GM19351 (cell line): ENCODE results near the gene EHMT1.
A peak's percentile ranks its signal among the peaks of the same experiment; 100 is the strongest.

ENCODE experiments used
- ATAC-seq: cut with Tn5 transposase; IDR thresholded peaks from one replicate; pipeline ENCODE4 v1.9.1; 2021; ENCODE audit warnings: mild to moderate bottlenecking, moderate library complexity; ENCODE audit not compliant: unreplicated experiment

Gene EHMT1

GRCh38 chr9:137671721-137672120 is 52.9 kb downstream of the EHMT1 start:
- no peak for ATAC-seq

DNA sequence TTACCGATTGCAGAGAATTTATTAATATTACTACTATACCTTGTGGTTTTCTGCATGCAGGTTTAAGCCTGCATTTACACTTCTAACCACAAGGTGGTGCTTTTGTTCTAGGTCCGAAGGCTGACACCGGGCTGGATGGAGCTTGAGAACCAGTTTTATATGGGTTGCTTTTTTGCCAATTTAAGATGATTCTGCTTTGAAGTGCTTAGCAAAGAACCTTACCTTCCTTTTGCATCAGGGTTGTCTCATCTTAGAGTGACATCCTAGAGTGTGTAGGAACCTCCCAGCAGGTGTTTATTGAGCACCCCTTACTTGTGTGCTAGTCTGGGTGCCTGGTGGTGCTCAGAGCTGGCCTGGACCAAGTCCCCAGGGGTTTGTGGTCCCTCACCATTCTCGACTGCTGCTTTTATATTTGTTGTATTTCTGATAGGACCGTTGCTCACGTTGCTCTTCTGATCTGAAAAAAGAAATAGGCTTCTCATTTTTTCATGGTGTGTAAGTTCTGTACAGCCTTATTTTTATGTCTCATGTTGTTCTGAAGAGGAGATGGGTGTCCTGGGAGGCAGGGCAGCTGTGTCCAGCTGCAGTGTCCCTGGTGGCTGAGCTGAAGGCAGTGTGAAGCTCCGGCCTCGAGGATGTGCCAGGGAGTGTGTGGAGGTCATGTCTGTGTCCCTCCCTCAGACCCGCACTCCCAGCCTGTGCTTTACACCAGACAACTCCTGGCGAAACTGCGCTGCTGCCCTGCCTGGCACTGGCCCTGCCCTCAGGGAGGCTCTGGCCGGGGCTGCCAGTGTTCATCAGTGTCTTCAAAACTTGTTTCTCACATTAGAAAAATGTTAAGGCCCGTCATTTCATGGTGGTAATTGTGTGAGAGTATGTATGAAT is 54.3 kb downstream of the EHMT1 start:
- peak; percentile 73 for ATAC-seq

GRCh38 chr9:137673886-137674285 is 55.1 kb downstream of the EHMT1 start:
- no peak for ATAC-seq

- no peak for ATAC-seq
Observed at GRCh38 chr9:137674307-137674975, 55.6 kb downstream of the EHMT1 start.

DNA sequence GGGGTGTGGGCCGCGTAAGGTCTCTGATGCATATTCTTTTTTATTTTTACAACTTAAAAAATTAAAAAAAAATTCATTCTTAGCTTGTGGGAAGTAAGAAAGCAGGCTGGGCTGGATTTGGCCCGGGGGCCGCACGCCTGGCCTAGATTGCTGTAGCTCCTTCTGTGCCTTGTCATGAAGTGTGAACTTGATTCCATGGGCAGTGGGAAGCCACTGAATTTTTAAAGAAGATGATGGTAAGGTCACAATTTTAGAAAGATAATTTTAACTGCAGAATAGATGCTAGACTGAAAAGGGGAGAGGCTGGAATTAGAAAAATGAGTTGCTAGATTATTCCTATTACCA is 56.1 kb downstream of the EHMT1 start:
- ATAC-seq: no peak

DNA sequence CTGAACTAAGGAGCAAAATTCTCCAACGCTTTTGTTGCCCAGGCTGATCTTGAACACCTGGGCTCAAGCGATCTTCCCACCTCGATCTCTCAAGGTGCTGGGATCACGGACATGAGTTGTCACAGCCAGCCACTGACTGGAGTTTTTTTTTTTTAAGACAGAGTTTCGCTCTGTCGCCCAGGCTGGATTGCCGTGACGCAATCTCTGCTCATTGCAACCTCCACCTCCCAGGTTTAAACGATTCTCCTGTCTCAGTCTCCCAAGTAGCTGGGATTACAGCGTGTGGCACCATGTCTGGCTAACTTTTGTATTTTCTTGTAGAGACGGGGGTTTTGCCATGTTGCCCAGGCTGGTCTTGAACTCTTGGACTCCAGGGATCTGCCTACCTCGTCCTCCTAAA is 58.2 kb downstream of the EHMT1 start:
- ATAC-seq: no peak

- no peak for ATAC-seq
Observed at GRCh38 chr9:137678202-137678601, 59.4 kb downstream of the EHMT1 start.

GRCh38 chr9:137679249-137679648 is 60.4 kb downstream of the EHMT1 start:
- ATAC-seq: no peak

GRCh38 chr9:137679695-137680305 is 61.0 kb downstream of the EHMT1 start:
- ATAC-seq: no peak

DNA sequence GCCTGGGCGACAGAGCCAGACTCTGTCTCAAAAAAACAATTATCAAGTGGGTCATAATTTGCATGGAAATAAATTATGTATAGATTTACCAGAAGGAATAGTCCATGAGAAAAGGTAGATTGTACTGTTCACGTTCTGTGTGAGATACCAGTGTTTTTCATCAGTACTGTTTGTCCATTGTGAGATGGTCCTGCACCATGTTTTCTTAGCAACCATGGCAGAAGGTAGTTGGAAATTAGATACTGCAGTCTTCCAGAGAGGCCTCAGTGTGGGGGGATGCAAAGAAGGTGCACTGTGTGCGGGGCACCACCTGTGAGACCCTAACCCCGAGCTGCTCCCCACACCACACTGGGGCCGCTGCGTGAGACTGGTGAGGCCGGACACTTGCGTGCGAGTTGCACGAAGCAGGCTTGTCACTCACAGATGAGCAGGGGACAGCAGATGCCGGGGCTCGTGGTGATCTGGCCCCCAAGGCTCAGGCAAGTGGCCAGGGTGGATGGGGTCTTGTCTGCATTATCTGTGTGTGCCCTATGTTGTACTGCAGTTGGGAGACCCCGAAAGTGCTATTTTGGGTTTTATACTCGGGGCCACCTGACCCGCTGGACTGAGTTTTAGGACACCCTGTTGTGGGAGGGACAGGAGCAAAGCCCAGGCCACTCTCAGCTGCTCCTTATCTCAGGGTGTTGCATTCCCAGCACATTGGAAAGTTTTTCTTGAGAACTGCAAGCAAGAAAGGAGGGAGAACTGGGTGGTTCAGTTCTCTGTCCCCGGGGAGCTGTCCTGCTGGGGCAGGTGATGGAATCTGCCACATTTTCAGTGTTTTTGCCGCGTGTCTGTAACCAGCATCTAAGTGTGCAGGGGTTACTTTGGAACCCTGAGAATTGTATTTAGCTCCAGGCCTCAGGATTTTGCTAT is 61.9 kb downstream of the EHMT1 start:
- no peak for ATAC-seq

DNA sequence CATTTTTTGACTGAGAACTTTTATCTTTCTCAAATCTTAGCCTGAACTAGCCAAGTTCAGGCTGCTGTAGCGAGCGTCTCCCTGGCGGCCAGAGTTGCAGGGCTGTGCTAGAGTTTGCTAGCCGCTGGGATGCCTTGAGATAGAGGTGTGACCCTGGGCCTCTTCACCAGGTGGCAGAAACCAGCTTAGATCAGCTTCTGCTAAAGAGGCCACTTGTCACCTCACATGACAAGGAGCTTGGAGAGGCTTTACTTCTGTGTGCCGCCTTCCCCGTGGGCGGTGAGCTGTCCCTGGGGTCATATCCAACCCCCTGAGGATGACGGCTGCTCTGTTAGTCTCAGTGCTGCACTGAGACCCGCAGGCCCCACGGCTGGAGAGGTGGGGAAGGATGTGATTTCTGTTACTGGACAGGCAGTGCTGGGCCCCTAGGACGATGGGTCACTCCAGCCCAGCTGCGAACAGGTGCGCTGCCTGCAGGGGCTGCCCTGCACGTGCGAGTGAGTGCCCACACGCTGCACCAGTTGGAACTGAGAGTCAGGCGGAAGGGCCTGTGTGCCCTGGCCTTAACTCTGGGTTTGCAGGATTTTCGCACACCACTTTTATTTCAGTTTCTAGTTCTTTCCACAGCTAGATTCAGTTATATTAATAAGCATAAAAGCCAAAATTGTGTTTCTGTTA is 63.8 kb downstream of the EHMT1 start:
- no peak for ATAC-seq

GRCh38 chr9:137683262-137683864 is 64.6 kb downstream of the EHMT1 start:
- ATAC-seq: no peak

DNA sequence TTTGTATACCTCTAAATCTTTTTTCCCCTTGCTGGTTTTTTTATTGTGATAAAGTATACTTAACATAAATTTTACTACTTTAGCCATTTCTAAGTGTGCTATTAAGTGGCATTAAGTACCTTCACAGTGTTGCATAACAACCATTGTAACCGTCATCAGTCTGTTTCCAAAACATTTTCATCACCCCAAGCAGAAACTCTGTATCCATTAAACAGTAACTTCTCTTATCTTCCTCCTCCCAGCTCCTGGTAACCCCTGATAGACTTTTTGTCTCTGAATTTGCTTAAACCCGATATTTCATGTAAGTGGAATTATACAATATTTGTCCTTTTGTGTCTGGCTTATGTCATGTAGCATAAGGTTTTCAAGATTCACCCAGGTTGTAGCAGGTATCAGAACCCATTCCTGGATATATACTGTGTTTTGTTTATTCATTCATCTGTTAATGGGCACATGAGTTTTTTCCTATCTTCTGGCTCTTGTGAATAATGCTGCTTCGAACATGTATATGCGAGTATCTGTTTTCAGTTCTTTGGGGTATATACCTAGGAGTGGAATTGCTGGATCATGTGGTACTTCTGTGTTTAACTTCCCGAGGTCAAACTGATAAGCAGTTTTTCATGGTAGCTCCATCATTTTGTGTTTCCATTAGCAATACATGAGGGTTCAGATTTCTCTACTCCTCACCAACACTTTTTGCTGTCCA is 66.4 kb downstream of the EHMT1 start:
- ATAC-seq: no peak

- ATAC-seq: no peak
Observed at GRCh38 chr9:137685741-137686420, 67.1 kb downstream of the EHMT1 start.

DNA sequence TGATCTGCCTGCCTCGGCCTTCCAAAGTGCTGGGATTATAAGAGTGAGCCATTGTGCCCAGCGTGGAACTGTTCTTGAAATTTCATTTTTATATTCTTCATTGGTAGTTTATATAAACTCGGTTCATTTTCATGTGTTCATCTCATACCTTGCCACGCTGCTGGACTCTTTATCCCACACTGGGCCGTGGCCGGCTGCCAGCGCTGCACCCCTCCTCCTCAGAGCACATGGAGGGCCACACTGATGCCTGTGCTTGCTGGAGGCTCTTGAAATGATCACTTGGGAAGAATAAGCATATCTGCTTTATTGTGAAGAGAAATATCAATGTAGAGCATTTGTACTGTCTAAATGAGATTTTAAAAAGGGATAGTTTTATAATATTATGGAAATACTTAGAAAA is 69.5 kb downstream of the EHMT1 start:
- no peak for ATAC-seq

DNA sequence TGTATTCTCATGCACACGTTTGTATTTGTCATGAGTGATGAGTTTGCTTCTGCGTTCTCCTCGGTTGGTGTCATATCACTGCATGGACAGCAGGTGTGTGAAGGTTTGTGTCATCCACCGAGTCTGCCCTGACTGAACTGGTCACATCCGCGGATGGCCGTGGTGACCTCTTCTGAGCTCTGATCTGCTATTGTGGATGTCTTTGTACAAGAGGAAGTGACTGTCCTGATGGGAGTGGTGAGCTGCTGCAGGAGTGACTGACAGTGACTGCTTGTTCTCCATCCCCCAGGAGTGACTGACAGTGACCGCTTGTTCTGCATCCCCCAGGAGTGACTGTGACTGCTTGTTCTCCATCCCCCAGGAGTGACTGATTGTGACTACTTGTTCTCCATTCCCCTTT is 69.9 kb downstream of the EHMT1 start:
- ATAC-seq: no peak

GRCh38 chr9:137689745-137690529 is 71.1 kb downstream of the EHMT1 start:
- ATAC-seq: no peak
